Measurements from ENCODE around the gene TBC1D16. TPM values are rescaled to one million over a fixed set of nuclear protein-coding genes. Genes with fewer than 3 reads are reported as not detected.

Gene TBC1D16
- total RNA-seq, 6 experiments from 2014 or later: 5.8 to 21.0 (median 14.4) TPM

- Histone ChIP-seq H3K27ac (no peak overlapping the region), H3K36me3 (no peaks in the 10 kb centered on the region), H3K4me1 (peaks cover 0 to 15% (median 7%) of the 10 kb centered on the region in 4 donors), H3K4me3 (no peak overlapping the region), H3K27me3 (no peaks in the 10 kb centered on the region), H3K9me3 (no peaks in the 10 kb centered on the region)
- TF ChIP-seq CTCF (IDR thresholded peaks at IDR 0.05) (no peak), POLR2A (IDR thresholded peaks at IDR 0.05) (no peak)
- peak in 1 of 3 donors; percentile 40 for DNase-seq
- WGBS (ENCODE audit: insufficient coverage, low coverage, low lambda C conversion rate, missing lambda C conversion rate): 88% methylated on average over 6 of the region's 18 CpGs
- intact Hi-C loops (cut with DNase I): no loop called here
- ATAC-seq: no peak
These were observed 118.4 kb downstream of the TBC1D16 start for GRCh38 chr17:79916991-79917901.

GRCh38 chr17:79916506-79916905 is 119.2 kb downstream of the TBC1D16 start:
- intact Hi-C loops (cut with DNase I): no loop called here
- WGBS (ENCODE audit: insufficient coverage, low coverage, low lambda C conversion rate, missing lambda C conversion rate): 88% methylated on average over 6 of the region's 6 CpGs
- Histone ChIP-seq H3K36me3 (no peaks in the 10 kb centered on the region), H3K4me3 (no peak overlapping the region), H3K9me3 (no peaks in the 10 kb centered on the region), H3K4me1 (peaks cover 0 to 15% (median 7%) of the 10 kb centered on the region in 4 donors), H3K27ac (no peak overlapping the region), H3K27me3 (no peaks in the 10 kb centered on the region)
- ATAC-seq: no peak
- peak in 1 of 3 donors; percentile 22 for DNase-seq
- TF ChIP-seq CTCF (IDR thresholded peaks at IDR 0.05) (no peak), POLR2A (IDR thresholded peaks at IDR 0.05) (no peak)

DNA sequence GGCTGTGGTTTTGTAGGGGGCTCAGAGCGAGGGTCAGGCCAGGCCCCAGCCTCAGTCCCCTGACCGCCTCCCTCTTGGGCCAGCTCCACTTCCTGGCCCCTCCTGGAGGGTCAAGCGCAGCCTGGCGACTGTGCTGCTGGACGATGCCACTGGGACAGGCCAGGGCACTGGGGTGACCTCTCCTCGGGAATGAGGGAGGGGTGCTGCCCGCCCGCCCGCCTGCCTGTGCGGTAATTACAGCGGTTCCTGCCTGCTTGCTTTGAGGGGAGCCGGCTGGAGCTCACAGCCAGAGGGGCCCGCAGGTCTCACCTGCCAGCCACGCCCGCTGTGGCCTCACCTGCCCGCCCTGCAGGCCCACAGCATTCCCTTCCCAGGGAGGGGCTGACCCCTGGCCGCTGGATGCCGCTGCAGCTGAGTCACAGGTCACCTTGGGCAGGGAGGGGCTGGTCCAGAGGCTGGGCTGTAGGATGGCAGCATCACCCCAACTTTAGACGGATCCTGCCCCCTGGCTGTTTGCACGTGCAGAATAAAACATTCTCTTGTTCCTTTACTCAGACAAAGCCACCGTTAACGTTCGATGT is 119.7 kb downstream of the TBC1D16 start:
- no peaks in the 10 kb centered on the region for H3K36me3 ChIP-seq
- no peak for TF ChIP-seq POLR2A (IDR thresholded peaks at IDR 0.05)
- TF ChIP-seq CTCF (IDR thresholded peaks at IDR 0.05): peak in 3 of 4 donors; percentile 23 to 40 (median 32)
- H3K4me1 ChIP-seq: peaks cover 0 to 15% (median 7%) of the 10 kb centered on the region in 4 donors
- intact Hi-C loops (cut with DNase I): no loop called here
- DNase-seq (peak in 2 of 3 donors; percentile 51 to 64), ATAC-seq (peak in 2 of 4 donors; percentile 1 to 17)
- H3K4me3 ChIP-seq: no peak overlapping the region
- no peaks in the 10 kb centered on the region for H3K27me3 ChIP-seq
- 28% methylated on average over 4 of the region's 23 CpGs for WGBS (ENCODE audit: insufficient coverage, low coverage, low lambda C conversion rate, missing lambda C conversion rate)
- no peaks in the 10 kb centered on the region for H3K9me3 ChIP-seq
- H3K27ac ChIP-seq: no peak overlapping the region

GRCh38 chr17:79914813-79915740 is 120.6 kb downstream of the TBC1D16 start:
- no peaks in the 10 kb centered on the region for H3K27me3 ChIP-seq
- H3K9me3 ChIP-seq: no peaks in the 10 kb centered on the region
- ATAC-seq (no peak), DNase-seq (peak in 1 of 3 donors; percentile 52)
- no peak overlapping the region for H3K4me3 ChIP-seq
- intact Hi-C loops (cut with DNase I): no loop called here
- no peak for TF ChIP-seq CTCF (IDR thresholded peaks at IDR 0.05)
- no peak for TF ChIP-seq POLR2A (IDR thresholded peaks at IDR 0.05)
- peaks cover 0 to 15% (median 7%) of the 10 kb centered on the region in 4 donors for H3K4me1 ChIP-seq
- H3K36me3 ChIP-seq: no peaks in the 10 kb centered on the region
- 65% methylated on average over 9 of the region's 19 CpGs for WGBS (ENCODE audit: insufficient coverage, low coverage, low lambda C conversion rate, missing lambda C conversion rate)
- H3K27ac ChIP-seq: no peak overlapping the region

All from right lobe of liver (tissue), 6 donors.